Fibroblast of villous mesenchyme (primary cell): ENCODE results near the gene PARVA. TPM values are rescaled to one million over a fixed set of nuclear protein-coding genes. Genes with fewer than 3 reads are reported as not detected.
A peak's percentile ranks its signal among the peaks of the same experiment; 100 is the strongest.

ENCODE experiments used
- DNase-seq: peaks from one replicate; pipeline ENCODE4 v3.0.0-alpha.2; 2010; ENCODE audit warnings: low read depth
- H3K4me3 ChIP-seq: 2 replicates; pipeline ENCODE4 v1.5.1; 2011; ENCODE audit warnings: low read depth, mild to moderate bottlenecking, low read length
- total RNA-seq: library from RNA; depleted of rRNA; stranded (reverse); fragments of >200 nt; gene quantifications from 2 replicates; pipeline ENCODE4 v1.2.3, GENCODE V29; 2012
- TF ChIP-seq, protein P1 (sequence below): IDR thresholded peaks from 2 replicates; pipeline ENCODE4 v1.5.1; 2012; ENCODE audit warnings: low read depth, mild to moderate bottlenecking, low read length; ENCODE audit not compliant: insufficient read depth

Gene PARVA
- total RNA-seq, 1 donor, result 76.4 TPM

DNA sequence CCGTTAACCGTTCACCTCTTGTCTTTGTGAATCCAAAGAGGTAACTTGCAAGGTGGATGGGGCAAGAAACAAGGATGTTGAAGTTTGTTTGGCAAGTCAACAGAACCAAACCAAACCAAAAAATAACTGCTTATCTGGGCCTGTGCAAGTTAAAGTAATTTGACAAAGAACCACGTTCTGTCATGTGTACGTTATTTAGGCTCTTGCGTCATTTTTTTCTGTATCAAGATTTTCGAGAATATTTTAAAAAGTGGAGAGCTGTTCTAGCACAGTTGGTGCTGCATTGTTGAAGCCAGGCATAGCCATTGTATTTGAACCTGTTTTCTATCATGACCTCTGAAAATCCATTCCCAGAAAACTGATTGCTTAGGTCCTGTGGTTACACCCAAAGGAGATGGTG lies 55.1 kb downstream of the PARVA start:
- TF ChIP-seq, protein P1, sequence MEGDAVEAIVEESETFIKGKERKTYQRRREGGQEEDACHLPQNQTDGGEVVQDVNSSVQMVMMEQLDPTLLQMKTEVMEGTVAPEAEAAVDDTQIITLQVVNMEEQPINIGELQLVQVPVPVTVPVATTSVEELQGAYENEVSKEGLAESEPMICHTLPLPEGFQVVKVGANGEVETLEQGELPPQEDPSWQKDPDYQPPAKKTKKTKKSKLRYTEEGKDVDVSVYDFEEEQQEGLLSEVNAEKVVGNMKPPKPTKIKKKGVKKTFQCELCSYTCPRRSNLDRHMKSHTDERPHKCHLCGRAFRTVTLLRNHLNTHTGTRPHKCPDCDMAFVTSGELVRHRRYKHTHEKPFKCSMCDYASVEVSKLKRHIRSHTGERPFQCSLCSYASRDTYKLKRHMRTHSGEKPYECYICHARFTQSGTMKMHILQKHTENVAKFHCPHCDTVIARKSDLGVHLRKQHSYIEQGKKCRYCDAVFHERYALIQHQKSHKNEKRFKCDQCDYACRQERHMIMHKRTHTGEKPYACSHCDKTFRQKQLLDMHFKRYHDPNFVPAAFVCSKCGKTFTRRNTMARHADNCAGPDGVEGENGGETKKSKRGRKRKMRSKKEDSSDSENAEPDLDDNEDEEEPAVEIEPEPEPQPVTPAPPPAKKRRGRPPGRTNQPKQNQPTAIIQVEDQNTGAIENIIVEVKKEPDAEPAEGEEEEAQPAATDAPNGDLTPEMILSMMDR, result no peak
- DNase-seq, result no peak
- H3K4me3 ChIP-seq, result no peak overlapping the region

DNA sequence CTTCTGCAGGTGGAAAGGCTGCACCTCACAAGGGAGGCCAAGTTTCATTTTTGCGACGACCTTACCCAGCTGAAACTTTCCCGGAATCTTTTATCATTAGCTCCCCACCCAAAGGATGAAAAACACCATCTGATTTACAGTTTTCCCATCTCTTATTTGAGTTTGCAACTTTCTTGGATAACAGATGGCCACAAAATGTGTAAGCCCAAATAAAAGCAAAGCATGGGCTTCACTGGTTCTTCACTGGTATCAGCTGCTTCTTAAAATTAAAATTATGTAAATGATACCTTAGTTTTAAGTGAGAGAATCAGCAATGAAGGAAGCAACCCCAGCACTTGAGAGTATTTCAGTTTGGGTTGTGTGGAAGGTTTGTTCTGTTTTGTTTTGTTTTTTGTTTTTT lies 55.8 kb downstream of the PARVA start:
- DNase-seq, result no peak
- H3K4me3 ChIP-seq, result no peak overlapping the region
- TF ChIP-seq, protein P1, result no peak

GRCh38 chr11:12433571-12434324 lies 56.4 kb downstream of the PARVA start:
- peak; percentile 98 for DNase-seq
- TF ChIP-seq, protein P1, result no peak
- no peak overlapping the region for H3K4me3 ChIP-seq

GRCh38 chr11:12434325-12434654 lies 56.9 kb downstream of the PARVA start:
- TF ChIP-seq, protein P1, result no peak
- DNase-seq, result peak; percentile 65
- H3K4me3 ChIP-seq, result no peak overlapping the region

GRCh38 chr11:12435264-12435663 lies 57.9 kb downstream of the PARVA start:
- TF ChIP-seq, protein P1, result no peak
- DNase-seq, result no peak
- no peak overlapping the region for H3K4me3 ChIP-seq

GRCh38 chr11:12436266-12436665 lies 58.9 kb downstream of the PARVA start:
- TF ChIP-seq, protein P1, result no peak
- no peak for DNase-seq
- no peak overlapping the region for H3K4me3 ChIP-seq

- no peak overlapping the region for H3K4me3 ChIP-seq
- DNase-seq, result no peak
- TF ChIP-seq, protein P1, result no peak
These were observed 60.9 kb downstream of the PARVA start for GRCh38 chr11:12438291-12438690.
